Loucy (cell line): ENCODE data around the gene SSH2.

Source experiments
- H2AFZ ChIP-seq: fragments of 200-600 bp; sonication (generic); 2 replicates; pipeline ENCODE4 v1.6.0; 2016; ENCODE audit warnings: antibody characterized with exemption, mild to moderate bottlenecking, low read length, moderate library complexity
- H3F3A ChIP-seq: fragments of 200-600 bp; 2 replicates; pipeline ENCODE4 v1.6.0; 2016; ENCODE audit warnings: antibody characterized with exemption, low read depth, mild to moderate bottlenecking
- H3K27me3 ChIP-seq: fragments of 200-600 bp; sonication (generic); 2 replicates; pipeline ENCODE4 v1.6.1; 2014; ENCODE audit warnings: low read length, mild to moderate bottlenecking; ENCODE audit not compliant: insufficient read depth, poor library complexity, severe bottlenecking
- H3K36me3 ChIP-seq: fragments of 200-600 bp; sonication (generic); 2 replicates; pipeline ENCODE4 v1.6.1; 2016; ENCODE audit warnings: low read length; ENCODE audit not compliant: insufficient read depth
- H3K4me1 ChIP-seq: fragments of 200-600 bp; sonication (generic); 2 replicates; pipeline ENCODE4 v1.5.1; 2014; ENCODE audit warnings: low read length, mild to moderate bottlenecking; ENCODE audit not compliant: insufficient read depth, poor library complexity, severe bottlenecking
- H3K4me2 ChIP-seq: fragments of 200-600 bp; sonication (generic); 2 replicates; pipeline ENCODE4 v1.6.0; 2014; ENCODE audit warnings: antibody characterized with exemption, low read length, low read depth, mild to moderate bottlenecking; ENCODE audit not compliant: poor library complexity, severe bottlenecking
- H3K4me3 ChIP-seq: fragments of 200-600 bp; sonication (generic); 2 replicates; pipeline ENCODE4 v1.5.1; 2014; ENCODE audit warnings: low read length, mild to moderate bottlenecking, mixed read lengths; ENCODE audit not compliant: poor library complexity, severe bottlenecking
- H3K79me2 ChIP-seq: fragments of 200-600 bp; sonication (generic); 2 replicates; pipeline ENCODE4 v1.6.1; 2014; ENCODE audit warnings: low read length; ENCODE audit not compliant: insufficient read depth
- H3K9ac ChIP-seq: fragments of 200-600 bp; sonication (generic); 2 replicates; pipeline ENCODE4 v1.6.0; 2014; ENCODE audit warnings: mild to moderate bottlenecking, low read depth, low read length, moderate library complexity; ENCODE audit not compliant: poor library complexity, severe bottlenecking
- H3K9me2 ChIP-seq: fragments of 200-600 bp; sonication (generic); replicated peaks from 2 replicates; pipeline ENCODE4 v1.6.1; 2016; ENCODE audit warnings: low read depth, low read length, mixed read lengths
- H3K9me3 ChIP-seq: fragments of 200-600 bp; sonication (generic); 2 replicates; pipeline ENCODE4 v1.6.1; 2014; ENCODE audit warnings: mild to moderate bottlenecking, antibody characterized with exemption, low read length, low read depth; ENCODE audit not compliant: insufficient read depth
- H4K20me1 ChIP-seq: fragments of 200-600 bp; sonication (generic); 2 replicates; pipeline ENCODE4 v1.6.0; 2014; ENCODE audit warnings: antibody characterized with exemption, low read length, mild to moderate bottlenecking; ENCODE audit not compliant: insufficient read depth, poor library complexity, severe bottlenecking
- EZH2phosphoT487 ChIP-seq: fragments of 200-600 bp; IDR thresholded peaks from 2 replicates; pipeline ENCODE4 v1.6.1; 2018; ENCODE audit warnings: antibody characterized with exemption, mild to moderate bottlenecking, moderate library complexity, borderline replicate concordance
- TF ChIP-seq, protein P1 (sequence below): fragments of 200-600 bp; sonication (generic); conservative IDR thresholded peaks from 2 replicates; pipeline ENCODE4 v1.5.1; 2014; ENCODE audit warnings: mild to moderate bottlenecking, antibody characterized with exemption, low read length

The SSH2 gene

DNA sequence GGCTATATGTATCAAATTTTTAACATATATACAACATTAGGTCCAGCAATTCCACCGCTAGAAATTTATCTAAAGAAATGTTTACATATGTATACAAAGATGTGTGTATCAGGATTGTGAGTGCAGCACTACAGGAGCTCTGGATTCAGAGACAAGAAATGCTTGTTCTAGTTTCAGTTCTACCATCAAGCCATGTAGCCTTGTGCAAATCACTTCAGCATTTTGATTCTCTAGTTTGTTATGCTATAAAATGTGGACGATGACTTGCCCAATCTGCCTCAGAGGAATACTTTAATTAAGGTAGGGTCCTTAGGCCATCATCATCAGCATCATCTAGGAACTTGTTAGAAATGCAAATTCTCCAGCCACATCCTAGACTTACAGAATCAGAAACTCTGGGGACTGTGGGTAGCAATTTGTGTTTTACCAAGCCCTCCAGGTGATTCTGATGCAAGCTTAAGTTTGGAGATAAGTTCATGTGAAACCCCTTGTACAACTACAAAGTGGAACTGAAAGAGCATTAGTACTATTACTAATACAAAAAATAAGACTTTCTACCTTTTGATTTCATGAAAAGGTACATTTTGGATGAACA is 176.1 kb downstream of the SSH2 start:
- H3K4me1 ChIP-seq: peaks cover 11% of the 10 kb centered on the region
- no peaks in the 10 kb centered on the region for H3K27me3 ChIP-seq
- no peak for TF ChIP-seq EZH2phosphoT487
- TF ChIP-seq, protein P1, sequence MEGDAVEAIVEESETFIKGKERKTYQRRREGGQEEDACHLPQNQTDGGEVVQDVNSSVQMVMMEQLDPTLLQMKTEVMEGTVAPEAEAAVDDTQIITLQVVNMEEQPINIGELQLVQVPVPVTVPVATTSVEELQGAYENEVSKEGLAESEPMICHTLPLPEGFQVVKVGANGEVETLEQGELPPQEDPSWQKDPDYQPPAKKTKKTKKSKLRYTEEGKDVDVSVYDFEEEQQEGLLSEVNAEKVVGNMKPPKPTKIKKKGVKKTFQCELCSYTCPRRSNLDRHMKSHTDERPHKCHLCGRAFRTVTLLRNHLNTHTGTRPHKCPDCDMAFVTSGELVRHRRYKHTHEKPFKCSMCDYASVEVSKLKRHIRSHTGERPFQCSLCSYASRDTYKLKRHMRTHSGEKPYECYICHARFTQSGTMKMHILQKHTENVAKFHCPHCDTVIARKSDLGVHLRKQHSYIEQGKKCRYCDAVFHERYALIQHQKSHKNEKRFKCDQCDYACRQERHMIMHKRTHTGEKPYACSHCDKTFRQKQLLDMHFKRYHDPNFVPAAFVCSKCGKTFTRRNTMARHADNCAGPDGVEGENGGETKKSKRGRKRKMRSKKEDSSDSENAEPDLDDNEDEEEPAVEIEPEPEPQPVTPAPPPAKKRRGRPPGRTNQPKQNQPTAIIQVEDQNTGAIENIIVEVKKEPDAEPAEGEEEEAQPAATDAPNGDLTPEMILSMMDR: no peak
- H4K20me1 ChIP-seq: peaks cover 15% of the 10 kb centered on the region
- H3K36me3 ChIP-seq: no peaks in the 10 kb centered on the region
- H3K9me3 ChIP-seq: no peaks in the 10 kb centered on the region
- H3K9ac ChIP-seq: no peak overlapping the region
- no peaks in the 10 kb centered on the region for H3K9me2 ChIP-seq
- peaks cover 29% of the 10 kb centered on the region for H3K79me2 ChIP-seq
- H2AFZ ChIP-seq: no peak overlapping the region
- no peaks in the 10 kb centered on the region for H3F3A ChIP-seq
- H3K4me2 ChIP-seq: no peak overlapping the region
- no peak overlapping the region for H3K4me3 ChIP-seq

DNA sequence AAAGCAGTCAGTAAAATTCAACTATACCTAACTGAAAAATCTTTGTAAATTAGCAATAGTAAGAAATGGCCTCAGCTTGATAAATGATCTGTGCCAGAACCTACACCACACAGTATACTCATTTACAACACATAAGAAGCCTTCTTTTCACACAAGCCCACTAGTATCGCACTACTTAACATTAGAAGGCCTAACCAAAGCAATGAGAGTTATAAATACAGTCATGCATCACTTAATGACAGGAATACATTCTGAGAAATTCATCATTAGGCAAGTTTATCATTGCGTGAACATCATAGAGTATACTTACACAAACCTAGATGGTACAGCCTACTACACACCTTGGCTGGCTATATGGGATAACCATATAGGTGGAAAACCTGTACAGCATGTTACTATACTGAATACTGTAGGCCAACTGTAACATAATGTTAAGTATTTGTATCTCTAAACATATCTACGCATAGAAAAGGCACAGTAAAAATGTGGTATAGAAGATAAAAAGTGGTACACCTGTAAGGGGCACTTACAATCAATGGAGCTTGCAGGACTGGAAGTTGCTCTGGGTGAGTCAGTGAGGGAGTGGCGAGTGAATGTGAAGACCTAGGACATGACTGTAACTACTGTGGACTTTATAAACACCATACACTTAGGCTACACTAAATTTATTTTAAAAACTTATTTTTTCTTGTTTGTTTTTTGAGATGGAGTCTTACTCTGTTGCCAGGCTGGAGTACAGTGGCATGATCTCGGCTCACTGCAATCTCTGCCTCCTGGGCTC is 180.8 kb downstream of the SSH2 start:
- no peaks in the 10 kb centered on the region for H3K36me3 ChIP-seq
- no peak overlapping the region for H3K4me3 ChIP-seq
- TF ChIP-seq, protein P1: no peak
- TF ChIP-seq EZH2phosphoT487: no peak
- no peak overlapping the region for H2AFZ ChIP-seq
- no peaks in the 10 kb centered on the region for H3K9me2 ChIP-seq
- H4K20me1 ChIP-seq: no peaks in the 10 kb centered on the region
- H3F3A ChIP-seq: no peaks in the 10 kb centered on the region
- H3K9me3 ChIP-seq: no peaks in the 10 kb centered on the region
- H3K79me2 ChIP-seq: peaks cover 39% of the 10 kb centered on the region
- H3K27me3 ChIP-seq: no peaks in the 10 kb centered on the region
- no peak overlapping the region for H3K9ac ChIP-seq
- no peak overlapping the region for H3K4me2 ChIP-seq
- H3K4me1 ChIP-seq: no peaks in the 10 kb centered on the region

DNA sequence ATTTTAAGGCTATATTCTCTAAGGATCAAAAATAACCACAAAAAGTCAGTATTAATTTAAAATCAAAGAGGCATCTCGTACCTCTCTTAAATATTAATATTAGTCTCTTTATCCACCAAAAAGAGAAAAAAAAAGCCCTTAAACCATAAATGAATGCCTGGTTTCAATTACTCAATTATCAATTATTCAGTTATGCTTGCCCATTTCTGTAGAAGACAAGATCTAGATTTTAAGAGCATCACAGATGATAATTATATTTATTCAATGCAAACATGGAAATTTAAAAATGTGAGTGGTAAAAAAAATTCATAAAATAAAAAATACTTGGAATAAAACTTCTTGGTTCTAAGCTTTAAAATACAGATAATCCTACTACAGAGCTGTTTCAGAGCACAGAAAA is 181.6 kb downstream of the SSH2 start:
- H3K4me3 ChIP-seq: no peak overlapping the region
- TF ChIP-seq, protein P1: no peak
- TF ChIP-seq EZH2phosphoT487: no peak
- no peaks in the 10 kb centered on the region for H3K9me3 ChIP-seq
- H3F3A ChIP-seq: no peaks in the 10 kb centered on the region
- H3K27me3 ChIP-seq: no peaks in the 10 kb centered on the region
- no peaks in the 10 kb centered on the region for H4K20me1 ChIP-seq
- no peak overlapping the region for H3K9ac ChIP-seq
- no peak overlapping the region for H2AFZ ChIP-seq
- no peaks in the 10 kb centered on the region for H3K36me3 ChIP-seq
- no peaks in the 10 kb centered on the region for H3K4me1 ChIP-seq
- no peak overlapping the region for H3K4me2 ChIP-seq
- H3K79me2 ChIP-seq: peaks cover 40% of the 10 kb centered on the region
- H3K9me2 ChIP-seq: no peaks in the 10 kb centered on the region
